PC-3 (cell line): Measurements from ENCODE around the gene DERL3. TPM values are rescaled to one million over a fixed set of nuclear protein-coding genes. Genes with fewer than 3 reads are reported as not detected.
A peak's percentile ranks its signal among the peaks of the same experiment; 100 is the strongest.

Source experiments
- ATAC-seq: fragments of 200-7000 bp; cut with Tn5 transposase; 2 replicates; pipeline ENCODE4 v1.9.1; 2020; ENCODE audit warnings: mild to moderate bottlenecking, moderate library complexity
- BruUV-seq: library from RNA; stranded (reverse); fragments of 400-500 nt; replicated peaks from 2 replicates; lab custom pipeline; 2021; lab: Mats Ljungman, UMichigan
- CTCF ChIA-PET: fragments of 300-600 bp; sonication (Branson Sonifier 250); formaldehyde crosslinking; loops from one replicate; lab custom pipeline; 2022; ENCODE audit warnings: antibody characterized with exemption; lab: Charles Lee
- POLR2A ChIA-PET: fragments of 300-600 bp; sonication (Branson Sonifier 250); formaldehyde crosslinking; loops from one replicate; lab custom pipeline; 2022; ENCODE audit warnings: antibody characterized with exemption; ENCODE audit not compliant: unreplicated experiment; lab: Charles Lee
- DNase-seq: peaks from one replicate; pipeline ENCODE4 v3.0.0-alpha.2; 2015
- H2AFZ ChIP-seq: fragments of 300-600 bp; sonication (generic); 2 replicates; pipeline ENCODE4 v1.6.0; 2016; ENCODE audit warnings: antibody characterized with exemption, low read length
- H3F3A ChIP-seq: fragments of 300-600 bp; sonication (generic); one replicate; pipeline ENCODE4 v1.6.0; 2017; ENCODE audit warnings: antibody characterized with exemption, low read length, control low read depth, mild to moderate bottlenecking; ENCODE audit not compliant: unreplicated experiment
- H3K27ac ChIP-seq: fragments of 300-600 bp; sonication (generic); 2 replicates; pipeline ENCODE4 v1.5.1; 2016; ENCODE audit warnings: mild to moderate bottlenecking, low read length
- H3K27me3 ChIP-seq: fragments of 300-600 bp; sonication (generic); 2 replicates; pipeline ENCODE4 v1.6.1; 2016; ENCODE audit warnings: low read length, mixed read lengths
- H3K36me3 ChIP-seq: fragments of 300-600 bp; sonication (generic); 2 replicates; pipeline ENCODE4 v1.6.1; 2016; ENCODE audit warnings: low read depth, mixed run types, low read length, mixed read lengths
- H3K4me1 ChIP-seq: fragments of 300-600 bp; sonication (generic); 2 replicates; pipeline ENCODE4 v1.5.1; 2016; ENCODE audit warnings: low read length; ENCODE audit not compliant: insufficient read depth
- H3K4me2 ChIP-seq: fragments of 300-600 bp; sonication (generic); 2 replicates; pipeline ENCODE4 v1.6.0; 2016; ENCODE audit warnings: low read length
- H3K4me3 ChIP-seq: fragments of 300-600 bp; sonication (generic); 2 replicates; pipeline ENCODE4 v1.5.1; 2016; ENCODE audit warnings: mild to moderate bottlenecking, low read length, mixed read lengths
- H3K79me2 ChIP-seq: fragments of 300-600 bp; sonication (generic); 2 replicates; pipeline ENCODE4 v1.6.1; 2017; ENCODE audit warnings: low read length, mixed read lengths
- H3K9ac ChIP-seq: fragments of 300-600 bp; sonication (generic); 2 replicates; pipeline ENCODE4 v1.6.0; 2016; ENCODE audit warnings: mild to moderate bottlenecking, low read length
- H3K9me2 ChIP-seq: fragments of 300-600 bp; sonication (generic); replicated peaks from 2 replicates; pipeline ENCODE4 v1.6.1; 2016; ENCODE audit warnings: mixed run types, low read length, mixed read lengths
- H3K9me3 ChIP-seq: fragments of 300-600 bp; sonication (generic); 2 replicates; pipeline ENCODE4 v1.6.1; 2016; ENCODE audit warnings: low read length, mixed read lengths
- H4K20me1 ChIP-seq: fragments of 300-600 bp; sonication (generic); 2 replicates; pipeline ENCODE4 v1.6.1; 2016; ENCODE audit warnings: low read length, mixed read lengths
- EZH2 ChIP-seq: fragments of 300-600 bp; sonication (generic); IDR thresholded peaks from one replicate; pipeline ENCODE4 v1.6.1; 2017; ENCODE audit warnings: antibody characterized with exemption, mild to moderate bottlenecking, low read length; ENCODE audit not compliant: unreplicated experiment
- EZH2phosphoT487 ChIP-seq: fragments of 300-600 bp; sonication (generic); IDR thresholded peaks from 2 replicates; pipeline ENCODE4 v1.6.1; 2018; ENCODE audit warnings: mild to moderate bottlenecking, antibody characterized with exemption, low read length, borderline replicate concordance
- intact Hi-C: fragments of 100-400 bp; cut with micrococcal nuclease; formaldehyde crosslinking; loops from 2 replicates; pipeline ENCODE4 v1.9.0; 2023
- total RNA-seq: library from RNA; depleted of rRNA; stranded (reverse); fragments of >200 nt; gene quantifications from 2 replicates; pipeline ENCODE4 v1.2.3, GENCODE V29; 2014; rRNA removed
- TF ChIP-seq, protein P1 (sequence below): fragments of 300-600 bp; sonication (generic); conservative IDR thresholded peaks from 2 replicates; pipeline ENCODE4 v1.5.1; 2017; ENCODE audit warnings: antibody characterized with exemption, low read depth, mild to moderate bottlenecking, low read length

Gene DERL3
- total RNA-seq, 1 experiment from 2014 or later: not detected

DNA sequence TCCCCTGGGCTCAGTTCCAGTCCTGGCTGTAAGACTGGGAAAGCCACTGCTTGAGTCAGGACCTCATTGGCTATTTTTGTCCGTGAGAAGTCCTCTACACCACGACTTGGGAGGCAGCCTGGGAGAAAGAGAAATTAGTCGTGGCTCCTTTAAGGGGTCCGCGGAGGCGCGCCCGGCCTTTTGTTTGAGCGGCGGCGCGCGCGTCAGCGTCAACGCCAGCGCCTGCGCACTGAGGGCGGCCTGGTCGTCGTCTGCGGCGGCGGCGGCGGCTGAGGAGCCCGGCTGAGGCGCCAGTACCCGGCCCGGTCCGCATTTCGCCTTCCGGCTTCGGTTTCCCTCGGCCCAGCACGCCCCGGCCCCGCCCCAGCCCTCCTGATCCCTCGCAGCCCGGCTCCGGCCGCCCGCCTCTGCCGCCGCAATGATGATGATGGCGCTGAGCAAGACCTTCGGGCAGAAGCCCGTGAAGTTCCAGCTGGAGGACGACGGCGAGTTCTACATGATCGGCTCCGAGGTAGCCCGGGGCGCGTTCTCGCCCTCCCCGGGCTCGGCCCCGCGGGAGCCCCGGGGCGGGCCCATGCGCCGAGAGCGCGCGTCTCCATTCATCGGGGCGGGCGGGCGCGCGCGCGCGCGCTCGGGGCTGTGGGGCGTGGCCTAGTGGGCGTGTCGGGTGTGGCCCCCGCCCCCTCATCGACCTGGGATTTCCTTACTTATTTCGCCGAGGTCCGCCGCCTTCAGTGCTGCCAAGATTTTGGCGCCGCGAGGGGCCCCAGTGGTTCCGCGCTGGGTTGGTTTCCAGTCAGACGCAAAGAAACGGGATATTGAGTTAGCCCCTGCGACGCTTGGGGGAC, 51.8 kb downstream of the DERL3 start, which contains the start of gene SMARCB1:
SMARCB1 (plus strand) TSS at position 215 of the 848 bp plus-strand sequence; CDS start at position 419, 204 bp downstream.
- Histone ChIP-seq H3K4me2 (peak within 1 kb of the TSS; percentile 88), H3K27ac (peak within 1 kb of the TSS; percentile 96), H3K4me1 (peaks cover 14% of the 10 kb centered on the region; the same call in 1 of the 2 replicates), H4K20me1 (peaks cover 24% of the 10 kb centered on the region), H3F3A (no peaks in the 10 kb centered on the region), H3K79me2 (peaks cover 46% of the 10 kb centered on the region), H2AFZ (peak within 1 kb of the TSS; percentile 71), H3K9me3 (no peaks in the 10 kb centered on the region), H3K9me2 (no peaks in the 10 kb centered on the region), H3K9ac (peak within 1 kb of the TSS; percentile 100), H3K27me3 (no peaks in the 10 kb centered on the region), H3K4me3 (peak within 1 kb of the TSS; percentile 95), H3K36me3 (no peaks in the 10 kb centered on the region)
- no peak for TF ChIP-seq EZH2phosphoT487
- TF ChIP-seq, protein P1, sequence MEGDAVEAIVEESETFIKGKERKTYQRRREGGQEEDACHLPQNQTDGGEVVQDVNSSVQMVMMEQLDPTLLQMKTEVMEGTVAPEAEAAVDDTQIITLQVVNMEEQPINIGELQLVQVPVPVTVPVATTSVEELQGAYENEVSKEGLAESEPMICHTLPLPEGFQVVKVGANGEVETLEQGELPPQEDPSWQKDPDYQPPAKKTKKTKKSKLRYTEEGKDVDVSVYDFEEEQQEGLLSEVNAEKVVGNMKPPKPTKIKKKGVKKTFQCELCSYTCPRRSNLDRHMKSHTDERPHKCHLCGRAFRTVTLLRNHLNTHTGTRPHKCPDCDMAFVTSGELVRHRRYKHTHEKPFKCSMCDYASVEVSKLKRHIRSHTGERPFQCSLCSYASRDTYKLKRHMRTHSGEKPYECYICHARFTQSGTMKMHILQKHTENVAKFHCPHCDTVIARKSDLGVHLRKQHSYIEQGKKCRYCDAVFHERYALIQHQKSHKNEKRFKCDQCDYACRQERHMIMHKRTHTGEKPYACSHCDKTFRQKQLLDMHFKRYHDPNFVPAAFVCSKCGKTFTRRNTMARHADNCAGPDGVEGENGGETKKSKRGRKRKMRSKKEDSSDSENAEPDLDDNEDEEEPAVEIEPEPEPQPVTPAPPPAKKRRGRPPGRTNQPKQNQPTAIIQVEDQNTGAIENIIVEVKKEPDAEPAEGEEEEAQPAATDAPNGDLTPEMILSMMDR: no peak
- TF ChIP-seq EZH2: no peak
- ChIA-PET CTCF (interaction anchor here (1.0 kb wide), 1 partner anchor 63 kb away, joined by 6 read pairs; no protein-coding TSS in a partner anchor), POLR2A (no interaction called here)
- ATAC-seq (peak; percentile 71), DNase-seq (peak; percentile 84)
- intact Hi-C loops: no loop called here
- no TSS peak for BruUV-seq

DNA sequence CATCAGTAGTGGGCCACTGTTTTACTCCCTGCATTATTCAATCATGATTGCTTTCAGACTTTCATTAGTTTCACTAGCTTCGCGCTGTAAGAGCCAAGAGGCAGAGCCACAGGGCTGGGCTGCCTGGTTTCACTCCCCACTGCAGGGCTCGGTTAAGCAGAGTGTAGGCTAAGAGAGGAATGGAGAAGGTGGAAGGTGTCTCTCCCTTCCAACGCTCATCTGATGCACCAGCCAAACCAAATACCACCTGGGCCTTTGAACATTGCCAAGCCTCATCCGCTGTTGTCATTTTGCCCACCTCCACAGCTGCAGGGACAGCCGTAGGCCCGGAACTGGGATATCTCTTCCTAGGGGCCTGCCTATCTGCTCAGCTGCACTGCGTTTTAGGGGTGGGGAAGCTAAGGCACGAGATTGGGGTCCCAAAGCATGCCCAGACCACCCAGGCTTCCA, 52.5 kb downstream of the DERL3 start:
- no peaks in the 10 kb centered on the region for H3F3A ChIP-seq
- peaks cover 21% of the 10 kb centered on the region; the same call in 1 of the 2 replicates for H3K4me1 ChIP-seq
- H2AFZ ChIP-seq: peak overlapping the region; percentile 71
- no peaks in the 10 kb centered on the region for H3K36me3 ChIP-seq
- no peaks in the 10 kb centered on the region for H3K9me2 ChIP-seq
- POLR2A ChIA-PET: no interaction called here
- no peaks in the 10 kb centered on the region for H3K9me3 ChIP-seq
- peak overlapping the region; percentile 88 for H3K4me2 ChIP-seq
- peak overlapping the region; percentile 100 for H3K9ac ChIP-seq
- no peak for TF ChIP-seq EZH2
- TF ChIP-seq, protein P1: no peak
- no peak for TF ChIP-seq EZH2phosphoT487
- H4K20me1 ChIP-seq: peaks cover 24% of the 10 kb centered on the region
- H3K27me3 ChIP-seq: no peaks in the 10 kb centered on the region
- CTCF ChIA-PET: no interaction called here
- DNase-seq (no peak), ATAC-seq (no peak)
- peak overlapping the region; percentile 95 for H3K4me3 ChIP-seq
- intact Hi-C loops: no loop called here
- peak overlapping the region; percentile 96; the same call in 1 of the 2 replicates for H3K27ac ChIP-seq
- H3K79me2 ChIP-seq: peaks cover 39% of the 10 kb centered on the region
- TSS peak; percentile 97 for BruUV-seq

Other genes starting within 250 kb of the DERL3 start
- 0.15 TPM in 1 of 2 replicates, not detected in the other for gene DRICH1, start 206.7 kb downstream of the DERL3 start, total RNA-seq
- gene RGL4, start 148.0 kb downstream of the DERL3 start, total RNA-seq: not detected in 2 replicates
- gene ZNF70, start 87.9 kb downstream of the DERL3 start, total RNA-seq: 2.3 and 3.7 TPM in 2 replicates
- gene VPREB3, start 84.6 kb downstream of the DERL3 start, total RNA-seq: 0.77 TPM in 1 of 2 replicates, not detected in the other
- gene C22orf15, start 76.0 kb downstream of the DERL3 start, total RNA-seq: not detected in 2 replicates
- gene CHCHD10, start 71.0 kb downstream of the DERL3 start, total RNA-seq: 52.2 and 98.1 TPM in 2 replicates
- gene MMP11, start 66.2 kb downstream of the DERL3 start, total RNA-seq: 2.4 and 5.9 TPM in 2 replicates
- gene SMARCB1, start 52.0 kb downstream of the DERL3 start, total RNA-seq: 85.9 and 96.8 TPM in 2 replicates
- gene SLC2A11, start 18.9 kb upstream of the DERL3 start, total RNA-seq: 8.0 and 9.4 TPM in 2 replicates
- gene MIF, start 55.4 kb upstream of the DERL3 start, total RNA-seq: 884 and 957 TPM in 2 replicates
- gene GSTT2B, start 122.2 kb upstream of the DERL3 start, total RNA-seq: 2.6 and 3.2 TPM in 2 replicates
- gene DDTL, start 127.9 kb upstream of the DERL3 start, total RNA-seq: 0.73 TPM in 1 of 2 replicates, not detected in the other
- gene DDT, start 135.4 kb upstream of the DERL3 start, total RNA-seq: 203 and 222 TPM in 2 replicates
- gene GSTT2, start 141.1 kb upstream of the DERL3 start, total RNA-seq: not detected in 2 replicates
- gene GSTT4, start 166.4 kb upstream of the DERL3 start, total RNA-seq: not detected in 2 replicates
- gene CABIN1, start 172.3 kb upstream of the DERL3 start, total RNA-seq: 37.3 and 41.1 TPM in 2 replicates